GM12873 (cell line): ENCODE measurements around the gene HCFC1.

ENCODE experiments used
- TF ChIP-seq, protein P1 (sequence below): IDR thresholded peaks from 2 replicates; pipeline ENCODE4 v1.5.1; 2012; ENCODE audit warnings: low read depth, mild to moderate bottlenecking, moderate library complexity, low read length, control low read depth; ENCODE audit not compliant: insufficient read depth; ENCODE audit errors: missing control alignments

The HCFC1 gene

DNA sequence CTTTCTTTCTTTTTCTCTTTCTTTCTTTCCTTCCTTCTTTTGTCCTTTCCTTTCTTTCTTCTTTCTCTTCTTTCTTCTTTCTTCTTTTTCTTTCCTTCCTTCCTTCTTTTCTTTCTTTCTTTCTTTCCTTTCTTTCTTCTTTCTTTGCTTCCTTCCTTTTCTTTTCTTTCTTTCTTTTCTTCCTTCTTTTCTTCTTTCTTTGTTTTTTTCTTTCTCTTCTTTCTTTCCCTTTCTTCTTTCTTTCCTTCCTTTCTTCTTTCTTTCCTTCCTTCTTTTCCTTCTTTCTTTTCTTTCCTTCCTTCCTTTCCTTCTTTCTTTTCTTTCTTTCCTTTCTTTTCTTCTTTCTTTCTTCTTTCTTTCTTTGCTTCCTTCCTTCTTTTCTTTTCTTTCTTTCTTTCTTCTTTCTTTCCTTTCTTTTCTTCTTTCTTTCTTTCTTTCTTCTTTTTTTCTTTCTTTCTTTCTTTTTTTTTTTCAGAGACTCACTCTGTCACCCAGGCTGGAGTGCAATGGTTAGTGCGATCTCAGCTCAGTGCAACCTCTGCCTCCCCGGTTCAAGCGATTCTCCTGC, 19.5 kb upstream of the HCFC1 start:
- TF ChIP-seq, protein P1, sequence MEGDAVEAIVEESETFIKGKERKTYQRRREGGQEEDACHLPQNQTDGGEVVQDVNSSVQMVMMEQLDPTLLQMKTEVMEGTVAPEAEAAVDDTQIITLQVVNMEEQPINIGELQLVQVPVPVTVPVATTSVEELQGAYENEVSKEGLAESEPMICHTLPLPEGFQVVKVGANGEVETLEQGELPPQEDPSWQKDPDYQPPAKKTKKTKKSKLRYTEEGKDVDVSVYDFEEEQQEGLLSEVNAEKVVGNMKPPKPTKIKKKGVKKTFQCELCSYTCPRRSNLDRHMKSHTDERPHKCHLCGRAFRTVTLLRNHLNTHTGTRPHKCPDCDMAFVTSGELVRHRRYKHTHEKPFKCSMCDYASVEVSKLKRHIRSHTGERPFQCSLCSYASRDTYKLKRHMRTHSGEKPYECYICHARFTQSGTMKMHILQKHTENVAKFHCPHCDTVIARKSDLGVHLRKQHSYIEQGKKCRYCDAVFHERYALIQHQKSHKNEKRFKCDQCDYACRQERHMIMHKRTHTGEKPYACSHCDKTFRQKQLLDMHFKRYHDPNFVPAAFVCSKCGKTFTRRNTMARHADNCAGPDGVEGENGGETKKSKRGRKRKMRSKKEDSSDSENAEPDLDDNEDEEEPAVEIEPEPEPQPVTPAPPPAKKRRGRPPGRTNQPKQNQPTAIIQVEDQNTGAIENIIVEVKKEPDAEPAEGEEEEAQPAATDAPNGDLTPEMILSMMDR, result no peak

DNA sequence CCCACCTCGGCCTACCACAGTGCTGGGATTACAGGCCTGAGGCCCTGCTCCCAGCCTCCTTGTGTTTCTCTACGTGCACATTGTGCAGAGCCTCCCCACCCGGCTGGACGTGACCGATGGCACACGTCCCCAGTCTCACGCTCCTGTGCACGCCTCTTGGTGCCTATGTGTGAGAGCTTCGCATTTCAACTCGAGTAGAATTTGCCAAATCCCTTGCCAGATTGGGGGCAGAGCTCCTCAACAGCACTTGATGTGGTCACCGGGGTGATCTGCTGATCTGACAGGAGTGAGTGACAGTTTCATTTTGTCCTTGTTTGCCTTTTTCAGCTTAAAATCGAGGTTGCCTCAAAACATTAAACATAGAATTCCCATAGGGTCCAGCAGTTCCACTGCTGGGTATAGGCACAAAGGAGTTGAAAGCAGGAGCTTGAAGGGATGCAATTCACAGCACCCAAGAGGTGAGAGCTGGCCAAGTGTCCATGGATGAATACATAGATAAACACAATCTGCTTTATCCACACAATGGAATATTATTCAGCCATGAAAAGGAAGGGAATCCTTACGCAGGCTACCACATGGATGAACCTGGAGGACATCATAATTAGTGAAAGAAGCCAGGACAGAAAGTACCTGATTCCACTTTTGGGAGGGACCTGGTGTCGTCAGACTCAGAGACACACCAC, 18.5 kb upstream of the HCFC1 start:
- TF ChIP-seq, protein P1, result no peak

DNA sequence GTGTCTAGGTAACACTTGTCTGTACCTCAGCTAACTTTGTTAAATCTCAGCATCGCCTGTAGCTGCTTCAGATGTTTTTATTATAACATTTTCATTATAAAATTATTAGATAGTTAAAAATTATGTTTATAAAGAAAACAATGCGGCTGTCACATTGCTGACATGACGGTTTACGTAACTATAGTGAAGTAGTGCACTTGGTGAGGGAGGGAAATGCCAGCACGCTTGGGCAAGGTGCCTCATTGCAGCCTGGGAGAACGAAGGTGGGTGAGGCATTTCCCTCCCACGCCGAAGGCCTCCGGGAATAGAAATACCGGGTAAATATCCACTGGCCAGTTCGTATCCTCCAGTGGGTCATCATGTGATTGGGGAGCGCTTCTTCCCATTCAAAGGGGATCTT, 16.9 kb upstream of the HCFC1 start:
- TF ChIP-seq, protein P1, result no peak

DNA sequence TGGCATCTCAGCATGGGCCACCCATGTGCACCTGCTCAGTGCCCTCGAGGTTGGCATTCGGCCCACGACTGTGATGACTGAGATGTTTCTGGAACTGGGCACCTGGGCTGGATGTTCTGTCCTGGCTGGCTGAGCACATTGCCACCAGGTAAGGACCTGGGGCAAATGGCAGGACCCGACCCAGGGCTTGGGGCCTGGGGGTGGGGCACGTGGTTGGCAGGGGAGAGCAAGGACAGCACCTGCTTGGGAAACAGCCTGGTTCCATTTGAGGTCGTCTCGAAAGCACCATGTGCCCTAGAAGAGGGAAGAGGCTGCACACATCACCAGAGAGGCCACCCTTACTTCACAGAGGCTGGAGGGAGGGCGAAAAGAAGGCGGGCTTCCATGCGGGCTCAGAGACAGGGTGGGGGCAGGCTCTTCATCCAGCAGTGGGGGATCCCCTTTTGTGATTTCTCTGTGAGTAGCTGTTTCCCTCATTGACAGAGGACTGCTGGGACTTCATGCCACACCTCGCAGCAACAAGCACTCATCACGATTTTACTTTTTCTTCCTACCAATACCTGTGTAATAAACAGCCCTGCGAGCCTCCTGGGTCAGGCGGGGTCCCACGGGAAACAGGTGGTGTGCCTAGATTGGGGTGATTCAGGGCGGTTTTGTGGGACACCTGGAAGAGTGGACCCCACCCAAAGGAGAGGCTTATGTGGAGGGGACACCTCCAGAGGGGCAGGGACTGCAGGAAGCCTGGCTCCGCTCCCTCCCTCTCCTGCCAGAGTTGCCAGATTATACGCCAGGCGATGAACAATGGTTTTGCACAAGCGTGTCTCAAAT, 12.9 kb upstream of the HCFC1 start:
- TF ChIP-seq, protein P1, result no peak

DNA sequence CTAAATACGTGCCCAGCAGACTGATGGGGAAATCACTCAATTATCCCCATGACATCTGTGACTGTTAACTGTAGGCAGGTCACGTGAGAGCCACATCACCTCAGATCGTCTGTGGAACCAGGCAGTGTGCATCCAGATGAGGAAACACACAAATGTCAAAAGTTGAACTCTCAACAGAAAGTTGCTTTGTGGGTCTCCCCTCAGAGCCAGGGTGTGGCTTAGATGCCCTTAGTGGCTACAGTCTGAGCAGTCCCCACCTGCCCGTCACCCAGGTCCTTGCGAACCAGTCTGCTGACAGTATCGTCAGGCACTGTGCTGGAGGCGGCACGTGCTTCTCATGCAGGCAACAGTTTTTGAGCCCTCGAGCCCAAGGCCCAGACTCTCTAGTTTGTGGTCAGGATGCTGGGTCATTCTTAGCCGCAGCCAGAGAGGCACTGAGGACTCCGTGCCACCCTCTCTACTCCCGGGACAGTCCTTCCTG, 11.7 kb upstream of the HCFC1 start:
- TF ChIP-seq, protein P1, result no peak

DNA sequence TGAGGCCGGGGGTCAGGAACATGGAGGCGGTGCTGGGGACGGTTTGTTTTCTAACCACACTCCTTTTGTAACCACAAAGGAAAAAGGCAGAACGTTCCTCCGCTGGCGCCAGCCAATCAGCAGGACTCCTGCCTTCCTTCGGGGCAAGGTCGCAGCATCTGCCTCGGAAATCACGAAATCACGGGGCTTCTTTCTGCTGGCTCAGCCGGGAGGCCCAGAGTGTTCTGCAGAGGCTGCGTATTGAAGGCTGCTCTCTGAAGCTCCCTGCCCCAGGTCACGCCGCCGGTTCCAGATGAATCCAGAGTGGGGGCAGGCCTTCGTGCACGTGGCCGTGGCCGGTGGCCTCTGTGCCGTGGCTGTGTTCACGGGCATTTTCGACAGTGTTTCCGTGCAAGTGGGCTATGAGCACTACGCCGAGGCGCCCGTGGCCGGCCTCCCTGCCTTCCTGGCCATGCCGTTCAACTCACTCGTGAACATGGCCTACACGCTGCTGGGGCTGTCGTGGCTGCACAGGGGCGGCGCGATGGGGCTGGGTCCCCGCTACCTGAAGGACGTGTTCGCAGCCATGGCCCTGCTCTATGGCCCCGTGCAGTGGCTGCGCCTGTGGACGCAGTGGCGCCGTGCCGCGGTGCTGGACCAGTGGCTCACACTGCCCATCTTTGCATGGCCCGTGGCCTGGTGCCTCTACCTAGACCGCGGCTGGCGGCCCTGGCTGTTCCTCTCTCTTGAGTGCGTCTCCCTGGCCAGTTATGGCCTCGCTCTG, 10.3 kb upstream of the HCFC1 start:
- TF ChIP-seq, protein P1, result no peak
